Osteoblast (primary cell): ENCODE data around the gene NPFFR1. TPM values are rescaled to one million over a fixed set of nuclear protein-coding genes. Genes with fewer than 3 reads are reported as not detected.

Source experiments
- DNase-seq: peaks from one replicate; pipeline ENCODE4 v3.0.0; 2011; ENCODE audit warnings: low spot score, mixed read lengths; ENCODE audit not compliant: insufficient read length; ENCODE audit errors: missing footprints
- H2AFZ ChIP-seq: 2 replicates; pipeline ENCODE4 v1.6.0; 2011; ENCODE audit warnings: mild to moderate bottlenecking, low read length
- H3K27ac ChIP-seq: 2 replicates; pipeline ENCODE4 v1.5.1; 2011; ENCODE audit warnings: mild to moderate bottlenecking, low read depth, low read length, moderate library complexity
- H3K27me3 ChIP-seq: 2 replicates; pipeline ENCODE4 v1.6.0; 2012; ENCODE audit warnings: mild to moderate bottlenecking, control low read depth, inconsistent platforms, low read length, moderate library complexity; ENCODE audit not compliant: insufficient read depth
- H3K36me3 ChIP-seq: 2 replicates; pipeline ENCODE4 v1.5.1; 2011; ENCODE audit warnings: mild to moderate bottlenecking, low read length, control low read depth, moderate library complexity; ENCODE audit not compliant: insufficient read depth
- H3K4me1 ChIP-seq: 2 replicates; pipeline ENCODE4 v1.5.1; 2011; ENCODE audit warnings: mild to moderate bottlenecking, low read length, control low read depth, moderate library complexity; ENCODE audit not compliant: insufficient read depth
- H3K4me2 ChIP-seq: 2 replicates; pipeline ENCODE4 v1.6.0; 2011; ENCODE audit warnings: mild to moderate bottlenecking, low read length; ENCODE audit not compliant: insufficient read depth
- H3K4me3 ChIP-seq: fragments of 200-600 bp; sonication (generic); 3 replicates; pipeline ENCODE4 v1.5.1; 2012; ENCODE audit warnings: mild to moderate bottlenecking, low read length, inconsistent platforms; ENCODE audit not compliant: insufficient read depth
- H3K79me2 ChIP-seq: 2 replicates; pipeline ENCODE4 v1.6.0; 2012; ENCODE audit warnings: mild to moderate bottlenecking, low read length, control low read depth, inconsistent platforms; ENCODE audit not compliant: insufficient read depth
- H3K9me3 ChIP-seq: 2 replicates; pipeline ENCODE4 v1.5.1; 2011; ENCODE audit warnings: low read depth, low read length, control low read depth
- H4K20me1 ChIP-seq: 2 replicates; pipeline ENCODE4 v1.6.0; 2012; ENCODE audit warnings: mild to moderate bottlenecking, low read length, control low read depth; ENCODE audit not compliant: insufficient read depth
- total RNA-seq: library from RNA; depleted of rRNA; stranded (reverse); fragments of >200 nt; gene quantifications from 2 replicates; pipeline ENCODE4 v1.2.3, GENCODE V29; 2012
- TF ChIP-seq, protein P1 (sequence below): IDR thresholded peaks from 2 replicates; pipeline ENCODE4 v1.5.1; 2011; ENCODE audit warnings: mild to moderate bottlenecking, low read depth, low read length, moderate library complexity; ENCODE audit errors: extremely low read depth

NPFFR1 gene, protein sequence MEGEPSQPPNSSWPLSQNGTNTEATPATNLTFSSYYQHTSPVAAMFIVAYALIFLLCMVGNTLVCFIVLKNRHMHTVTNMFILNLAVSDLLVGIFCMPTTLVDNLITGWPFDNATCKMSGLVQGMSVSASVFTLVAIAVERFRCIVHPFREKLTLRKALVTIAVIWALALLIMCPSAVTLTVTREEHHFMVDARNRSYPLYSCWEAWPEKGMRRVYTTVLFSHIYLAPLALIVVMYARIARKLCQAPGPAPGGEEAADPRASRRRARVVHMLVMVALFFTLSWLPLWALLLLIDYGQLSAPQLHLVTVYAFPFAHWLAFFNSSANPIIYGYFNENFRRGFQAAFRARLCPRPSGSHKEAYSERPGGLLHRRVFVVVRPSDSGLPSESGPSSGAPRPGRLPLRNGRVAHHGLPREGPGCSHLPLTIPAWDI
- total RNA-seq: not detected in 2 replicates

DNA sequence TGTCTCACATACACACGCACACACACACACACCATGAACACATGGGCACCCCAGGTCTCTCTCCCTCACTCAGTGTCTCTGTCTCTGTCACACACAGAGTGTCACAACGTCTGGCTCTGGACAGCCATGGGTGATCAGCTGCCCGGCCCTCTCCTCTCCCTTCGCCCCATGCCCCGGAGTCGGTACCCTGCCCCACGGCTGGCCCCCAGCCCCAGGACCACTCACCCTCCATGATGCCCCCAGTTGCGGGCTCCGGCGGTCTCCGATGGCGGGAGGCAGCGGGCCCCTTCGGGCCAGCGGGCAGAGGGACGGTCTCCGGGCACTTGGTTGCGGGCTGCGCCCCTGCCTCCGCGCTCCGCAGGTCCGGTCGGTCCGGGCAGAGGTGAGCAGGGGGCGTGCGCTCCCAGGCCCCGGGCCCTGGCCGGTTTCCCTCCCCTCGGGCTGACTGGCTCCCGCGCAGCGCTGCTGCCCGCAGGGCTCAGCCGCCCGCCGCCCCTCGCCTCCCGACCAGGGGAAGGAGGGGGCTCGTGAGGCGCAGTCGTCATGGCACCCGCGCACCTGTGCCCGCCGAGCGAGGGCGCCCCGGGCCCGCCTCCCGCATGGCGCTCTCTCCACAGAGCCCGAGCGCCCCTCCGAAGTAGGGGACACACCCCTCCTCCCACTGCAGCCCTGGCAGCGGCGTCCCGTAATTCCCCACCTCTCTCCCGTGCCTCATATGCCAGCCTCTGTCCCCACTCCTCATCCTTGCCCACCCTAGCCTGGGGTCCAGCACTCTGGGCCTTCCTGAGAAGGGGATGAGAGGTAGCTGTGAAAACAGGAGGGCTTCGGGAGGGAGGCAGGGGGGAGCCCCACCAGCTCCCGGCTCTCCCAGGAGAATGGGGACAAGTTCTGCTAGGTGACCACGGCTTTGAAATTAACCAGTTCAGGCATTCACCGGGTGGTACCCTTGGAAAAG lies at the start of gene NPFFR1:
TSS of gene NPFFR1 (minus strand) at position 560 of the 955 bp plus-strand sequence. CDS start at position 232, 328 bp downstream.
- no peaks in the 10 kb centered on the region for H3K79me2 ChIP-seq

DNA sequence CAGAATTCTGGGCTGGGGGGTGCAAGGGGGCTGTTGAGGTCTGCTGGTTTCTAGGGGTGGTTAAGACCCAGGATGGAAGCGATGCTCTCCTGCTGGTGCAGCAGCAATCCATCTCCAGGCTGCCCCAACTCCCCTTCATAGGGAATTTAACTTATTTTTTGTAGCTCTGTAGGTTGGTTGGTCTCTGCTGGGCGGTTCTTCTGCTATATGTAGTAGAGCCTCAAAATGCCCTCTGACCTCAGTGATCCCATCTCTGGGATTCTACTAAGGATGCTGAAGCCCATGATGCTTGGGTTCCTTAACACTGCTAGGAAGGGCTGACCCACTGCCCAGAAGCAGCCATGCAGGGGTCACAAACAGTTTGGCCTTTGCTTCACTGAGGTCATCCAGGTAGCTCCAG lies 49.5 kb upstream of the NPFFR1 start:
- H4K20me1 ChIP-seq: no peaks in the 10 kb centered on the region
- no peak overlapping the region for H2AFZ ChIP-seq
- H3K27ac ChIP-seq: no peak overlapping the region
- no peaks in the 10 kb centered on the region for H3K36me3 ChIP-seq
- DNase-seq: no peak
- no peak overlapping the region for H3K4me2 ChIP-seq
- H3K27me3 ChIP-seq: no peaks in the 10 kb centered on the region
- no peak overlapping the region for H3K4me3 ChIP-seq
- no peaks in the 10 kb centered on the region for H3K79me2 ChIP-seq
- TF ChIP-seq, protein P1, sequence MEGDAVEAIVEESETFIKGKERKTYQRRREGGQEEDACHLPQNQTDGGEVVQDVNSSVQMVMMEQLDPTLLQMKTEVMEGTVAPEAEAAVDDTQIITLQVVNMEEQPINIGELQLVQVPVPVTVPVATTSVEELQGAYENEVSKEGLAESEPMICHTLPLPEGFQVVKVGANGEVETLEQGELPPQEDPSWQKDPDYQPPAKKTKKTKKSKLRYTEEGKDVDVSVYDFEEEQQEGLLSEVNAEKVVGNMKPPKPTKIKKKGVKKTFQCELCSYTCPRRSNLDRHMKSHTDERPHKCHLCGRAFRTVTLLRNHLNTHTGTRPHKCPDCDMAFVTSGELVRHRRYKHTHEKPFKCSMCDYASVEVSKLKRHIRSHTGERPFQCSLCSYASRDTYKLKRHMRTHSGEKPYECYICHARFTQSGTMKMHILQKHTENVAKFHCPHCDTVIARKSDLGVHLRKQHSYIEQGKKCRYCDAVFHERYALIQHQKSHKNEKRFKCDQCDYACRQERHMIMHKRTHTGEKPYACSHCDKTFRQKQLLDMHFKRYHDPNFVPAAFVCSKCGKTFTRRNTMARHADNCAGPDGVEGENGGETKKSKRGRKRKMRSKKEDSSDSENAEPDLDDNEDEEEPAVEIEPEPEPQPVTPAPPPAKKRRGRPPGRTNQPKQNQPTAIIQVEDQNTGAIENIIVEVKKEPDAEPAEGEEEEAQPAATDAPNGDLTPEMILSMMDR: no peak
- no peaks in the 10 kb centered on the region for H3K9me3 ChIP-seq
- peaks cover 19% of the 10 kb centered on the region for H3K4me1 ChIP-seq

More for the DNA sequence above, at the start of gene NPFFR1:
- H3K36me3 ChIP-seq: no peaks in the 10 kb centered on the region
- peaks cover 58% of the 10 kb centered on the region for H3K27me3 ChIP-seq
- H4K20me1 ChIP-seq: no peaks in the 10 kb centered on the region
- no peak for DNase-seq
- no peak within 1 kb of the TSS for H3K4me2 ChIP-seq
- no peaks in the 10 kb centered on the region for H3K4me1 ChIP-seq
- TF ChIP-seq, protein P1: no peak
- no peak within 1 kb of the TSS for H3K4me3 ChIP-seq
- H3K9me3 ChIP-seq: no peaks in the 10 kb centered on the region
- H3K27ac ChIP-seq: no peak within 1 kb of the TSS
- no peak within 1 kb of the TSS for H2AFZ ChIP-seq

DNA sequence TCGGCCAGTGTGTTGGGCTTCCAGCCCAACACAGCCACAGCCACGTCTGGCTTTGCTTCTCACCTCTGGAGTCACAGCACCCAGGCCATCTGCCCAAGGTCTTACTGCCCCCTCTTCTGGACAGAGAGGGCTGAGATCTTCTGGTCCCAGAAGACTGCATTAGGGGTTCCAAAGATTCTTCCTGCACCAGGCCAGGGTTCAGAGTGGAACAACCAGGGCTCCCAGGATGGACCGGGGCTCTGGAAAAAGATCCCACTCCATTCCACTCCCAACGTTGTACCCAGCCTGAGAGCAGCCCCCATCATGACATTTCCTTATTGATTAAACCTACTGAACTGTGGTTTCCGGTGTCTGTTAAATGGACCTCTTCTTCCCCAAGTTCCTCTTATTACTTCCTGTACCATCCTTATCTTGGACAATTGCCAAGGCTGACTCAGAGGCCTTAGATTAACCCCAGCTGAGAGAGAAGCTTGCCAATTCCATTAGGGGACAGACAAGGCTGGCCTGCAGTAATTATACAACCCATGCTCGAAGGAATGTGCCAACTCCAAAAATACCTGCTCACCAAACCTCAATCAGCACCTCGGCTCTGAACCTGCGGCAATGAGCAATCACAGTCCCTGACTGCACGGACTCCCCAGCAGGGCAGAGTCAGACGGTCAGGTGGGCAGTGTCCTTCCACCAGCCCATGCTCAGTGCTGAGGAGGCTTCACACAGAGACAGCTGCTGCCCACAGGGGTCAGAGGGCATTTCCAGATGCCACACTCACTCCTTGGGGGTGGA lies 47.9 kb upstream of the NPFFR1 start:
- Histone ChIP-seq H3K79me2 (no peaks in the 10 kb centered on the region), H3K9me3 (no peaks in the 10 kb centered on the region), H4K20me1 (no peaks in the 10 kb centered on the region), H3K4me1 (peaks cover 19% of the 10 kb centered on the region), H3K27ac (no peak overlapping the region), H3K36me3 (no peaks in the 10 kb centered on the region), H3K4me2 (peak overlapping the region; percentile 37), H2AFZ (peak overlapping the region; percentile 67), H3K27me3 (no peaks in the 10 kb centered on the region), H3K4me3 (no peak overlapping the region)
- peak; percentile 97 for DNase-seq
- TF ChIP-seq, protein P1: peak; percentile 38
